Choroid plexus epithelial cell (primary cell): ENCODE measurements around the gene MYOZ2.
A peak's percentile ranks its signal among the peaks of the same experiment; 100 is the strongest.
"Not testable (repeated sequence)": the region's sequence is repeated elsewhere in the genome, so short reads cannot be mapped to it uniquely, and the experiment has no call there.

ENCODE experiments used
- DNase-seq: peaks from one replicate; pipeline ENCODE4 v3.0.0-alpha.2; 2010; ENCODE audit warnings: low read depth
- H3K4me3 ChIP-seq: 2 replicates; pipeline ENCODE4 v1.5.1; 2011; ENCODE audit warnings: low read depth, mild to moderate bottlenecking, control low read depth, low read length, moderate library complexity
- CTCF ChIP-seq: conservative IDR thresholded peaks from 2 replicates; pipeline ENCODE4 v1.5.1; 2011; ENCODE audit warnings: low read depth, mild to moderate bottlenecking, control low read depth, inconsistent platforms, low read length, moderate library complexity

Gene MYOZ2

GRCh38 chr4:119139311-119139710 lies 3.7 kb downstream of the MYOZ2 start:
- no peak overlapping the region for H3K4me3 ChIP-seq
- DNase-seq = peak; percentile 57
- no peak for TF ChIP-seq CTCF

GRCh38 chr4:119139822-119140252 lies 4.2 kb downstream of the MYOZ2 start:
- H3K4me3 ChIP-seq = no peak overlapping the region
- no peak for DNase-seq
- TF ChIP-seq CTCF = no peak

GRCh38 chr4:119141283-119141682 lies 5.7 kb downstream of the MYOZ2 start:
- not testable (repeated sequence) for DNase-seq, H3K4me3 ChIP-seq

GRCh38 chr4:119142833-119143232 lies 7.2 kb downstream of the MYOZ2 start:
- H3K4me3 ChIP-seq = no peak overlapping the region
- no peak for TF ChIP-seq CTCF
- no peak for DNase-seq

- DNase-seq, H3K4me3 ChIP-seq: not testable (repeated sequence)
These were observed 7.7 kb downstream of the MYOZ2 start for GRCh38 chr4:119143341-119143740.

- no peak for TF ChIP-seq CTCF
- no peak overlapping the region for H3K4me3 ChIP-seq
- no peak for DNase-seq
These were observed 13.5 kb downstream of the MYOZ2 start for GRCh38 chr4:119149110-119149509.

- no peak for TF ChIP-seq CTCF
- DNase-seq = no peak
These were observed 15.5 kb downstream of the MYOZ2 start for GRCh38 chr4:119151161-119151560.

GRCh38 chr4:119152741-119153140 lies 17.1 kb downstream of the MYOZ2 start:
- no peak for DNase-seq
- TF ChIP-seq CTCF = no peak
- H3K4me3 ChIP-seq = no peak overlapping the region

More at GRCh38 chr4:119151161-119151560, 15.5 kb downstream of the MYOZ2 start:
- H3K4me3 ChIP-seq = no peak overlapping the region
